ENCODE measurements around the gene SFI1. TPM values are rescaled to one million over a fixed set of nuclear protein-coding genes. Genes with fewer than 3 reads are reported as not detected.
A peak's percentile ranks its signal among the peaks of the same experiment; 100 is the strongest.

Gene SFI1
- total RNA-seq, 5 donors from 2014 or later (not counting 1 experiment from before 2014, with no cell fraction given) = 284 to 383 (median 304) TPM

- WGBS (ENCODE audit: insufficient coverage) = 77% methylated on average over 6 of the region's 10 CpGs
- Mint-ChIP-seq H3K4me1 (peaks cover 38 to 40% (median 40%) of the 10 kb centered on the region in 3 donors), H3K36me3 (no peaks in the 10 kb centered on the region), H3K27ac (peak overlapping the region; percentile 79 to 86), H3K9me3 (no peaks in the 10 kb centered on the region), H3K27me3 (no peaks in the 10 kb centered on the region), H3K4me3 (peak overlapping the region in 1 of 3 donors; percentile 9)
- ChIA-PET CTCF (no interaction called here), POLR2A (interaction anchor here in 1 of 2 donors (0.5 kb wide), 1 partner anchor 342 kb away, joined by 6 read pairs; no protein-coding TSS in a partner anchor)
- Histone ChIP-seq H3K4me1 (ENCODE audit: control insufficient read depth in 1 of 2, extremely low read depth in 1 of 2, insufficient read depth in 2 of 2, low read length in 2 of 2) (peaks cover 0 to 38% of the 10 kb centered on the region in 2 experiments), H3K36me3 (ENCODE audit: control insufficient read depth in 2 of 2, extremely low read depth in 1 of 2, insufficient read depth in 1 of 2, low read length in 1 of 2) (peaks cover 0 to 2% of the 10 kb centered on the region in 2 donors), H3K27me3 (replicated peaks in 1 of 2; ENCODE audit: control insufficient read depth in 2 of 2, extremely low read depth in 1 of 2, insufficient read depth in 2 of 2, low read length in 1 of 2) (no peaks in the 10 kb centered on the region), H3K4me3 (ENCODE audit: control insufficient read depth in 1 of 2, extremely low read depth in 1 of 2, low read length in 1 of 2) (no peak overlapping the region), H3K27ac (ENCODE audit: low read length) (no peak overlapping the region), H3K9me3 (no peaks in the 10 kb centered on the region)
- DNase-seq = peak in 3 of 35 experiments; percentile 11 to 48 (median 35)
- ATAC-seq (replicated peaks in 1 of 4) = no peak
Measured at GRCh38 chr22:31637447-31637890, 141.1 kb downstream of the SFI1 start.

- WGBS (ENCODE audit: insufficient coverage) = 85% methylated on average over 8 of the region's 15 CpGs
- Histone ChIP-seq H3K27me3 (replicated peaks in 1 of 2; ENCODE audit: control insufficient read depth in 2 of 2, extremely low read depth in 1 of 2, insufficient read depth in 2 of 2, low read length in 1 of 2) (no peaks in the 10 kb centered on the region), H3K4me3 (ENCODE audit: control insufficient read depth in 1 of 2, extremely low read depth in 1 of 2, low read length in 1 of 2) (no peak overlapping the region), H3K9me3 (no peaks in the 10 kb centered on the region), H3K4me1 (ENCODE audit: control insufficient read depth in 1 of 2, extremely low read depth in 1 of 2, insufficient read depth in 2 of 2, low read length in 2 of 2) (peaks cover 0 to 38% of the 10 kb centered on the region in 2 experiments), H3K27ac (ENCODE audit: low read length) (no peak overlapping the region), H3K36me3 (ENCODE audit: control insufficient read depth in 2 of 2, extremely low read depth in 1 of 2, insufficient read depth in 1 of 2, low read length in 1 of 2) (peaks cover 0 to 2% of the 10 kb centered on the region in 2 donors)
- Mint-ChIP-seq H3K9me3 (no peaks in the 10 kb centered on the region), H3K27ac (peak overlapping the region; percentile 79 to 86), H3K27me3 (no peaks in the 10 kb centered on the region), H3K4me3 (peak overlapping the region in 2 of 3 donors; percentile 9 to 15), H3K36me3 (peaks cover 2% of the 10 kb centered on the region), H3K4me1 (peaks cover 38 to 40% (median 40%) of the 10 kb centered on the region in 3 donors)
- CTCF ChIA-PET = no interaction called here
- POLR2A ChIA-PET = no interaction called here
- ATAC-seq (replicated peaks in 1 of 4) = peak in 1 of 4 experiments; percentile 18
- DNase-seq = peak in 3 of 35 experiments; percentile 12 to 41 (median 20)
Measured at GRCh38 chr22:31637891-31638618, 141.7 kb downstream of the SFI1 start.

- ATAC-seq (replicated peaks in 1 of 4) (peak; percentile 35 to 68 (median 53)), DNase-seq (peak in 1 of 35 experiments; percentile 12)
- no peaks in the 10 kb centered on the region for H3K9me3 ChIP-seq
- H3K27me3 ChIP-seq (replicated peaks in 1 of 2; ENCODE audit: control insufficient read depth in 2 of 2, extremely low read depth in 1 of 2, insufficient read depth in 2 of 2, low read length in 1 of 2) = no peaks in the 10 kb centered on the region
- H3K36me3 Mint-ChIP-seq = peaks cover 8% of the 10 kb centered on the region
- peaks cover 0 to 4% of the 10 kb centered on the region in 2 donors for H3K36me3 ChIP-seq (ENCODE audit: control insufficient read depth in 2 of 2, extremely low read depth in 1 of 2, insufficient read depth in 1 of 2, low read length in 1 of 2)
- H3K4me3 ChIP-seq (ENCODE audit: control insufficient read depth in 1 of 2, extremely low read depth in 1 of 2, low read length in 1 of 2) = no peak overlapping the region
- H3K27ac ChIP-seq (ENCODE audit: low read length) = no peak overlapping the region
- no peaks in the 10 kb centered on the region for H3K9me3 Mint-ChIP-seq
- peak overlapping the region in 1 of 3 donors; percentile 3 for H3K4me3 Mint-ChIP-seq
- 58% methylated on average over 3 of the region's 4 CpGs for WGBS (ENCODE audit: insufficient coverage)
- H3K4me1 ChIP-seq (ENCODE audit: control insufficient read depth in 1 of 2, extremely low read depth in 1 of 2, insufficient read depth in 2 of 2, low read length in 2 of 2) = peaks cover 0 to 30% of the 10 kb centered on the region in 2 experiments
- ChIA-PET CTCF (interaction anchor here (0.6 to 0.7 kb wide), 3 partner anchors 17 to 311 kb away, joined by 6 to 12 read pairs (median 7); no protein-coding TSS in a partner anchor), POLR2A (interaction anchor here (0.6 to 0.7 kb wide), 4 partner anchors 22 to 86 kb away, joined by 3 to 10 read pairs (median 4); partner anchors contain the start of gene PISD (in 1 of the 2))
- no peaks in the 10 kb centered on the region for H3K27me3 Mint-ChIP-seq
- peaks cover 32 to 41% (median 38%) of the 10 kb centered on the region in 3 donors for H3K4me1 Mint-ChIP-seq
- H3K27ac Mint-ChIP-seq = peak overlapping the region; percentile 75 to 86
Measured at GRCh38 chr22:31639436-31640039, 143.2 kb downstream of the SFI1 start.

GRCh38 chr22:31646186-31647019 lies 150.1 kb downstream of the SFI1 start:
- DNase-seq = no peak
- Histone ChIP-seq H3K9me3 (no peaks in the 10 kb centered on the region), H3K27me3 (replicated peaks in 1 of 2; ENCODE audit: control insufficient read depth in 2 of 2, extremely low read depth in 1 of 2, insufficient read depth in 2 of 2, low read length in 1 of 2) (no peaks in the 10 kb centered on the region), H3K27ac (ENCODE audit: low read length) (no peak overlapping the region), H3K36me3 (ENCODE audit: control insufficient read depth in 2 of 2, extremely low read depth in 1 of 2, insufficient read depth in 1 of 2, low read length in 1 of 2) (peaks cover 0 to 47% of the 10 kb centered on the region in 2 donors), H3K4me3 (ENCODE audit: control insufficient read depth in 1 of 2, extremely low read depth in 1 of 2, low read length in 1 of 2) (no peak overlapping the region), H3K4me1 (ENCODE audit: control insufficient read depth in 1 of 2, extremely low read depth in 1 of 2, insufficient read depth in 2 of 2, low read length in 2 of 2) (no peaks in the 10 kb centered on the region)
- Mint-ChIP-seq H3K36me3 (peaks cover 37% of the 10 kb centered on the region), H3K27ac (peak overlapping the region; percentile 57 to 58), H3K4me3 (no peak overlapping the region), H3K9me3 (no peaks in the 10 kb centered on the region), H3K27me3 (no peaks in the 10 kb centered on the region), H3K4me1 (peaks cover under 1 to 22% (median 22%) of the 10 kb centered on the region in 3 donors)
- ChIA-PET POLR2A (no interaction called here), CTCF (no interaction called here)
- peak in 1 of 4 experiments; percentile 27 for ATAC-seq (replicated peaks in 1 of 4)
- WGBS (ENCODE audit: insufficient coverage) = 73% methylated on average over 2 of the region's 6 CpGs

GRCh38 chr22:31647066-31647465 lies 150.7 kb downstream of the SFI1 start:
- CTCF ChIA-PET = no interaction called here
- H3K27me3 Mint-ChIP-seq = no peaks in the 10 kb centered on the region
- peaks cover 37% of the 10 kb centered on the region for H3K36me3 Mint-ChIP-seq
- H3K4me1 Mint-ChIP-seq = peaks cover 0 to 27% (median 26%) of the 10 kb centered on the region in 3 donors
- POLR2A ChIA-PET = no interaction called here
- H3K27ac Mint-ChIP-seq = no peak overlapping the region
- H3K36me3 ChIP-seq (ENCODE audit: control insufficient read depth in 2 of 2, extremely low read depth in 1 of 2, insufficient read depth in 1 of 2, low read length in 1 of 2) = peaks cover 0 to 47% of the 10 kb centered on the region in 2 donors
- H3K27ac ChIP-seq (ENCODE audit: low read length) = no peak overlapping the region
- no peak overlapping the region for H3K4me3 ChIP-seq (ENCODE audit: control insufficient read depth in 1 of 2, extremely low read depth in 1 of 2, low read length in 1 of 2)
- no peak overlapping the region for H3K4me3 Mint-ChIP-seq
- H3K9me3 ChIP-seq = no peaks in the 10 kb centered on the region
- no peaks in the 10 kb centered on the region for H3K9me3 Mint-ChIP-seq
- H3K4me1 ChIP-seq (ENCODE audit: control insufficient read depth in 1 of 2, extremely low read depth in 1 of 2, insufficient read depth in 2 of 2, low read length in 2 of 2) = peaks cover 0 to 1% of the 10 kb centered on the region in 2 experiments
- H3K27me3 ChIP-seq (replicated peaks in 1 of 2; ENCODE audit: control insufficient read depth in 2 of 2, extremely low read depth in 1 of 2, insufficient read depth in 2 of 2, low read length in 1 of 2) = no peaks in the 10 kb centered on the region
- DNase-seq = no peak
- WGBS (ENCODE audit: insufficient coverage) = 100% methylated on average over 1 of the region's 3 CpGs
- ATAC-seq (replicated peaks in 1 of 4) = no peak

All from T-cell (primary cell).